NCI-H2196 treated with DMSO at 0.1 percent for 48 hours (cell line): ENCODE results near the gene OR2B3.
A peak's percentile ranks its signal among the peaks of the same experiment; 100 is the strongest.
"Not testable (repeated sequence)": the region's sequence is repeated elsewhere in the genome, so short reads cannot be mapped to it uniquely, and the experiment has no call there.

ENCODE experiments used
- DNase-seq: peaks from one replicate; lab custom pipeline; 2025; ENCODE audit not compliant: unreplicated experiment; lab: John Stamatoyannopoulos, UW

OR2B3 gene, protein sequence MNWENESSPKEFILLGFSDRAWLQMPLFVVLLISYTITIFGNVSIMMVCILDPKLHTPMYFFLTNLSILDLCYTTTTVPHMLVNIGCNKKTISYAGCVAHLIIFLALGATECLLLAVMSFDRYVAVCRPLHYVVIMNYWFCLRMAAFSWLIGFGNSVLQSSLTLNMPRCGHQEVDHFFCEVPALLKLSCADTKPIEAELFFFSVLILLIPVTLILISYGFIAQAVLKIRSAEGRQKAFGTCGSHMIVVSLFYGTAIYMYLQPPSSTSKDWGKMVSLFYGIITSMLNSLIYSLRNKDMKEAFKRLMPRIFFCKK

DNA sequence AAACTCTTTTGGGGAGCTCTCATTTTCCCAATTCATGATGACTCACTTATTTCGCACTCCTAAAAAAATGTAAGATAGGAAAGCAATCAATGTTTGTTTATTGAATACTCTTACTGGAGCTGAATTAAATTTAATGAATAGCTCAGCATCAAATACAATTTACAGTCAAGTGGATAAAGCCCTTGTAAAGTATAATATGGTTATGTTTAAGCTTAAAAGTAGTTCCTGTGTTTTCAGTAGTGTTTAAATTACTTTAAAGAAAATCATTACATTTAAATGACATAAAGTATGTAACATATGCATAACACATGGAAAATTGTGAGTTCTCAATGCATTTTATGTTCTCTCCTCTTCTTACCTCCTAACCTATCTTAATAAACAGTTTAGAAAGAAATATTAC lies at the start of gene OR2B3:
Gene OR2B3, minus strand, starts transcription at position 101 of the 400 bp plus-strand sequence. Its CDS starts 65 bp downstream, at position 36.
- DNase-seq, result no peak

DNA sequence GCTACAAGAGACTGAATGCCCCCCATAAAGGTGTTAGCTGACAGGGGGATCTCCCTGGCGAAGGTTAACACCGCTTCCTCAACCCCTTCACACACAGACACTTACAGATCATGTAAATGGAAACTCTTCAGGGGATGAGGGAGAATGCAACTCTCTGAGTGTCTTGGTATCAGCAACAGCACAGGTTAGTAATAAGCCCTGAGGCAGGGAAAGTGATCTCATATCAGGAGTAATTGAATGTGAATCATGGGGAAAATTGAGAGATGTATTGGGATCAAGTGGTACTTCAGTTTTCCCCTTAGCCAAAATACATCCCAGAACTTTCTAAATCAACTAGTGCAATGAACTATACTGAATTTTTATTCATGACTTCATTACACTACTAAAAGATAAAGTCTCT lies 44.6 kb upstream of the OR2B3 start:
- no peak for DNase-seq

DNA sequence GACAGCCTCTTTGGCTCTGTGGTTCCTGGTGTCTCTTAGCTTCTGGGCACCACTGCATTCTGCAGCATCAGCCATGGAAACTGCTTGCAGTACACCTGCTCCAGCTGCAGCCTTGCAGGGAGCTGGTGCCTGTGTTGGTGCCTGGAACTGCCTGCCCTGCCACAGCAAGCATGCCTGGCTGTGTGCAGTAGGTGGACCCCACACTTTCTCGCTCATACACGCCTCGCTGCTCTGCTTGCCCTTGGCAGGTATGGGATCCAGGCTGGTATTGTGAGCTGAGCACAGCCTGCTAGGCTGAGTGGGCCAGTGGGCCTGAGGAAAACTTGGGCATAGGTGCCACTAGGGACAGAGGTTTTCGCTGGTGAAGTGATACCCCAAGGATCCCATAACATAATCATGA lies 43.5 kb upstream of the OR2B3 start:
- DNase-seq, result no peak

DNA sequence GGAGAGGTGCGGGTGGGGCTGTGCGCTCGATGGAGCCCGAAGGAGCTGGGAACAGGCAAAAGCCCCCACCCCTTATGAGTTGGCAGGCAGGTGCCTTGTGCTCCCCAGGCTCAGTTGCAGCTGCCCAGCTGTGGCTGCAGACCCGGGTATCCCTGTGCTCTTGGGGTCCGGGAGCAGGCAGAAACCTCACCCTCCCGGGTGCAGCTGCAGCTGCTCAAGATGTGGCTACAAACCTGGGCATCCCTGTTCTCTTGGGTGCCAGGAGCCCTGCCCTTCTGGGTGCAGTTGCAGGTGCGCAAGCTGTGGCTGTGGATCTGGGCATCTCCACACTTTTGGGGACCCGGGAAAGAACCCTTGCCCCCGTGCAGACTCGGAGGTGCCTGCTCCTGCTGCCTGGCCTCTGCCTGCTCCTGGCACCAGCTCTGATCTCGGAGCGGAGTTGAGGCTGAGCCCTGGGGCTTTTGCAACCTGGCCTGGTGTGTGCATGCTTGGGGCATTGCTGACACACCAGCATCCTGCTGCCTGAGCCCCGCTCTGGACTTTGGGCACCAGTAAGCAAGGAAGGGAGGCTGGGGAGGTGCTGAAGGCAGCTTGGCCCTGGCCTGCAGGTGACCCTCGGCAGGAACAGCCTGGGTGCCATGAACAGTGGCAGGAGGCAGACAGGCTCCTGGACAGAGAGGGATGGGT lies 42.4 kb upstream of the OR2B3 start:
- no peak for DNase-seq

DNA sequence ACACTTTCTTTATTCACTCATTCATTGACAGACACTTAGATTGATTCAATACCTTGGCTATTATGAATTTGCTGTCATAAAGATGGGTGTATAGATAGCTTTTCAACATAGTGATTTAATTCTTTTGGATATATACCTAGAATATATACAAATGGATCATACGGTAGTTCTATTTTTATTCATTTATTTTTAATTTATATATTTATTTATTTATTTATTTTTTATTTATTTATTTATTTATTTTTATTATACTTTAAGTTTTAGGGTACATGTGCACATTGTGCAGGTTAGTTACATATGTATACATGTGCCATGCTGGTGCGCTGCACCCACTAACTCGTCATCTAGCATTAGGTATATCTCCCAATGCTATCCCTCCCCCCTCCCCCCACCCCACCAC lies 27.9 kb upstream of the OR2B3 start:
- DNase-seq, result not testable (repeated sequence)

DNA sequence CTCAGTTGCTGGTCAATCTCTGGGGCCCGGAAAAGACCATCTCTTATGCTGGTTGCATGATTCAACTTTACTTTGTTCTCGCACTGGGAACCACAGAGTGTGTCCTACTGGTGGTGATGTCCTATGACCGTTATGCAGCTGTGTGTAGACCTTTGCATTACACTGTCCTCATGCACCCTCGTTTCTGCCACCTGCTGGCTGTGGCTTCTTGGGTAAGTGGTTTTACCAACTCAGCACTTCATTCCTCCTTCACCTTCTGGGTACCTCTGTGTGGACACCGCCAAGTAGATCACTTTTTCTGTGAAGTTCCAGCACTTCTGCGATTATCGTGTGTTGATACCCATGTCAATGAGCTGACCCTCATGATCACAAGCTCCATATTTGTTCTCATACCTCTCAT lies 25.0 kb upstream of the OR2B3 start:
- DNase-seq, result no peak

DNA sequence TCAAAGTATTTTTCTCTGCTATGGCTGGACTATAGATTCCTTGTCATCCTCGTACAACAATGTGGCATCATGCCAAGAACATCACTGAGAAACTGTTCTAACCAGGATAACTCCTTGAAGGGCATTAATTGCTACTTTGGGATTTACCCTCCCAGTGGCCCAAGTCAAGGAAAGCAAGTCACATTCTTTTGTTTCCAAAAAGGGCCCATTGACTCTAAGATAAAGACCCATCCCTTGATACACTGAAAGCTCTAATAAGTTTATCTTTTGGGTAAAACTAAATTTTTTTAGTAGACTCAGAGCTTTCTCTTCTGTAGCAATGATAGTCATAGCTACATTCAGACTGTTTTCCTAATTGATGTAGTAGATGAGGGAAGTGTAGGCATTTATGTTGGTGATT lies 20.6 kb upstream of the OR2B3 start, which contains the start of gene OR2J3:
Gene OR2J3, plus strand, starts transcription at position 301 of the 400 bp plus-strand sequence. CDS start 3,833 bp downstream, outside the sequence.
- no peak for DNase-seq

DNA sequence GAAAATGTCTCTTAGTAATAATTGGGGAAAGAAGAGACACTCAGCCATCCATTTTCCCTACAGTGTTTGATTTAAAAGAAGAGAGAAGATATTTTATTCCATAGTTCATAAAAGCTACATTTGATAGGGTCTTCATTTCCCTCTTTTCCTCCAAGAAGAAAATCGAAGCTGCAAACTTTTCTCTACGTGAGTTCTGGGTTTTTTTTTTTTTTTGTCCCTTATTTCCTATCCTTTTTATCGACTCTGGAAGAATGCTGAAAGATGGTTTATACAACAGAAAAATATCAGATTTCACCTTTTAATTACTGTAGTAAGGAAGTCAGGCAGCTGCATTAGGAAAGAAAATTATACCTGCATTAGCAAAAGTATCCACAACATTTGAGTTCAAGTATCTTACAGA lies 12.1 kb upstream of the OR2B3 start, which contains the start of gene OR2J1:
Gene OR2J1, plus strand, starts transcription at position 301 of the 400 bp plus-strand sequence. CDS start 1,453 bp downstream, outside the sequence.
- no peak for DNase-seq

DNA sequence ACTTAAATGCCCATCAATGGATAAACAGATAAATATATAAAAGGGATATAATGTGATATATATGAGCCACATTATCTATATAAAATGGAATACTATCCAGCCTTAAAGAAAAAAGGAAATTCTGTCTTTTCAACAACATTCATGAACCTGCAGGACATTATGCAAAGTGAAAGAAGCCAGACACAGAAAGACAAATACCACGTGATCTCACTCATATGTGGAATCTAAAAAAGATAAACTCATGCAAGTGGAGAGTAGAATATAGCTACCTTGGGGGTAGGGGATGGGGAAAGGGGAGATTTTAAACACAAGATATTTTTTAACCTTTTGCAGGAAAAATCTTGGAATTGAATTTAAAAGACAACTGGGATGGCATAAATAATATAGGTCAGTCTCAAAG lies 10.7 kb upstream of the OR2B3 start:
- DNase-seq, result no peak

DNA sequence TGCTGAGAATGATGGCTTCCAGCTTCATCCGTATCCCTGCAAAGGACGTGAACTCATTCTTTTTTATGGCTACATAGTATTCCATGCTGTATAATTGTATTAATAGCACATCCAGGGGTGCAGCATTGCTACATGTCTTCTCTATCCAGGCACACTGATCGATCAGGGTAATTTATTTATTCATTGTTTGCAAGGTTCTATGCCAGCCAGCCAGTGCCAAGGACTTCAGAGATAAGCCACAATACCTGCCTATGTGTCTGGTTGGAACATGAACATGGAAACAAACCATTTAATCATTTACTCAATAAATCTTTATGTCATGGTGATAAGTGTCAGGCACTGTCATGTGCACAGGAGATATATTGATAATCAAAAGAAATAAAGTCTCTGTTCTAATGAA lies 5.8 kb upstream of the OR2B3 start:
- no peak for DNase-seq

DNA sequence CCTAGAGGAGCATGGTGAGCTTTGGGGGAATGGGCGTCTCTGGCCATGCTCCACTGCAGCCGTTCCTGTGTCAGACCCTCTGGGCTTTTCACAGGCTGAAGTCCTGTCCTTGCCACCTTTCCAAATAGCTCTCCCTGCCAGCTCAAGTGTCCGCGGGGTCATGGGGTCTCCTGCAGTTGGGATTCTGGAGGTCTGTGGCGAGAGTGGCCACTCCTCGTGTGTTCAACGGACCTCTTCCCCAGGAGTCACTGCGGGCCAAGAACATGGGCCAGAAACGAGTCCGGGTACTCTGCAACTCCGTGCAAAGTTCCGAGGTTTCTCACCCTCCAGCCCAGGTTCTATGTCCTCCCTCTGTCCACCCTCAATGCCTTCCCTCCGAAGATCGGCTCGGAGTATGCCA lies 4.7 kb downstream of the OR2B3 start:
- no peak for DNase-seq

DNA sequence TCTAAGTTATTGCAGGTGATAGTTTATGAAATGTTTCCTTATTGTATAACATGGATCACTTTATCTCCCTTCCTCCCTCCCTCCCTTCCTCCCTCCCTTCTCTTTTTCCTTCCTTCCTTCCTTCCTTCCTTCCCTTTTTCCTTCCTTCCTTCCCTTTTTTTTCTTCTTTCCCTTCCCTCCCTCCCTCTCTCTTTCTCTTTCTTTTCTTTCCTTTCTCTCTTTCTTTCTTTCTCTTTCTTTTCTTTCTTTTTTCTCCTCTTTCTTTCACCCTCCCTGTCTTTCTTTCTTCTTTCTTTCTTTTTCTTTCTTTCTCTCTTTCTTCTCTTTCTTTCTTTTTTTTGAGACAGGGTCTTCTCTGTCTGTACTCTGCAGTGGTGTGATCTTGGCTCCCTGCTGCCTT lies 5.8 kb downstream of the OR2B3 start:
- no peak for DNase-seq

DNA sequence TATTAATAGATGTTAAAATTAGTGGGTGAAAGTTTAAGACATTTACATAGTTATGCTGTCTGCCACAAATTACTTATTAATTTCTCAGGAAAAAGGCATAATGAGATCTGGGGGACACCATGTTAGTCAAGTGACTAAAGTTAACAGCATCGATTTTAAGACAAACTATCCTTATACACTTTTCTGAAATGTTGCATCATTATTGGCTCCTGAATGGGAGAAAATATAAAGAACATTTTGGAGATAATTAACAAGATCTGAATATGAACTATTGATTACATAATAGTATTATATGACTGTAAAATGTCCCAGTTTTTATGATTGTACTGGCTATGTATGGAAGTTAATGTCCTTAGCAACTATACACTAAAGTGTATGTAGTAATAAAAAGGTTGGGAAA lies 7.9 kb downstream of the OR2B3 start:
- DNase-seq, result no peak

DNA sequence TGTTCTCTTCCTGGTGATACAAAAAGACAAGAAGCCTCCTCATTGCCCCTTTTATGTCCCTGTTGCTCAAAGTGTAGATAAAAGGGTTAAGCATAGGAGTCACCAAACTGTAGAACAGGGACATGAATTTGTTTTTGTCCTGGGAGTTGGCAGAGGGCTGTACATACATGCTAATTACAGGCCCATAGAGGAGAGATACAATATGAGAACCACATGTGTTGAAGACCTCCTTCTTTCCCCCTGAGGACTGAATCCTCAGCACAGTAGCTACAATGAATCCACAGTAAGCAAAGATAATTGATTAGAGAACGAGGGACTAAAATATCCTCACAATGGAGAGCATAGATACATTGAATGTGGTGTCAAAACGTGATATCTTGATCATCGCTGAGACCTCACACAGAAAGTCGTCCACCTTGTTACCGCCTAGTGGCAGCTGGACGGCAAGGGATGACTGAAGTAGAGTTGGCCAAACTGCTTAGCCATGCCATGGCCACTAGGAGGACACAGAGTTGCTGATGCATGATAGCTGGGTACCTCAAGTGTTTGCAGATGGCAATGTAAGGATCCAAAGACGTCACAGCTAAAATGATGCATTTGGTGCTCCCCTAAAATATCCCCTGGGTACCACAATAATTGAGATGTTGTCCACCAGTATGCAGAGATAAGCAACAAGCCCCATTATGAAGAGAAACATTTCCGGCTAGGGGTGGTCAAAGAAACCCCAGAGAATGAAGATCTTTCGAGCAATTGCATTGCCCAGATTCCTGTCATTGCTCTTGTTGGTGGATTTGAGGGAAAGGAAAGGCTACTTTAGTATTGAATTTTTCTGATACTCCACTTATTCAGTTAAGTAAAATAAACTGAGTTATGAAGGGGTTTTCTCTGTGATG lies 15.0 kb downstream of the OR2B3 start:
- DNase-seq, result peak; percentile 1

DNA sequence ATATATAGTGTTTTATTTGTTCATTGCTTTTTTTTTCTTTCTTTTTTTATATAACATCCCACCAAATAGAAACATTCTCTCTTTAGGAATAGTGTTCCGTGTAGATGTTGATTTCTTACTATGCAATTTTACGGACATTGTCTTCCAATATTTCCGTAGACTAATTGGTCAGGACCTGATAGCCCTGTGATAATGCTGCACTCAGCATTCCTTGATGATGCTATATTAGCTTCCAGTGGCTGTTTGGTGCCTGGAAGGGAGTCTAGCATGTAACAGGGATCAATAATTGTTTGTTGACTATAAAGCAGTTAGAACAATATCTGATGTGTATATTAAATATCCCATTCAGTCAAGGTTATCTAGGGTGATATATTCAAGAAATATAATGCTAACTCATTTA lies 35.4 kb downstream of the OR2B3 start:
- no peak for DNase-seq

DNA sequence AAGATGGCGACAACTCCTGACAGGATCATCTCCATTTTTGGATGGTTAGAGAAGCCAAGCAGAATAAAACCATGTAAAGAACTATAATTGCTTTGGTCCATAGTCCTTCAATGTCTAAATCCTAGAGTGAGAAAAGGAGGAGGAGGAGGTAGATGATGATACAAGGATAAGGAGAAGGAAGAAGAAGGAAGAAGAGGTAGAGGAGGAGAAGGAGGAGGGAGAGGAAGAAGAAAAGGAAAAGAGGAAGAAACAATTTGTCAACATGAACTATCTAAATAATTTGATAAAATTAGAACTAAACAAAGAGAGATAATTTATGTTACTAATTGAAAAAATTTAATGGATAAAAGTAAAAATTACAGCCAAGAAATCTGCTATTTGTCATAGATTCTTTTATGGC lies 42.0 kb downstream of the OR2B3 start, which contains the start of gene OR2W1:
Gene OR2W1, minus strand, starts transcription at position 101 of the 400 bp plus-strand sequence. Its CDS starts 0 bp downstream, at position 101.
- no peak for DNase-seq
